ENCODE data around the gene LIMS1. TPM values are rescaled to one million over a fixed set of nuclear protein-coding genes. Genes with fewer than 3 reads are reported as not detected.

LIMS1 gene
- total RNA-seq, 4 donors from 2014 or later: 37.4 to 357 (median 112) TPM

GRCh38 chr2:108560895-108561530 is 26.7 kb downstream of the LIMS1 start:
- no peaks in the 10 kb centered on the region for H3K27me3 ChIP-seq
- no peak for DNase-seq
- H3K4me3 ChIP-seq: no peak overlapping the region
- intact Hi-C loops (cut with DNase I; ENCODE audit: low total_unique reads): no loop called here
- no peaks in the 10 kb centered on the region for H3K36me3 ChIP-seq
- TF ChIP-seq CTCF (IDR thresholded peaks at IDR 0.05): no peak
- no peak for TF ChIP-seq POLR2A (IDR thresholded peaks at IDR 0.05)
- no peaks in the 10 kb centered on the region for H3K4me1 ChIP-seq
- H3K9me3 ChIP-seq: no peaks in the 10 kb centered on the region
- no peak overlapping the region for H3K27ac ChIP-seq

- Histone ChIP-seq H3K27ac (no peak overlapping the region), H3K36me3 (no peaks in the 10 kb centered on the region), H3K4me3 (no peak overlapping the region), H3K4me1 (no peaks in the 10 kb centered on the region), H3K9me3 (no peaks in the 10 kb centered on the region), H3K27me3 (no peaks in the 10 kb centered on the region)
- no peak for TF ChIP-seq CTCF (IDR thresholded peaks at IDR 0.05)
- no peak for TF ChIP-seq POLR2A (IDR thresholded peaks at IDR 0.05)
- DNase-seq: no peak
- intact Hi-C loops (cut with DNase I; ENCODE audit: low total_unique reads): no loop called here
Observed at GRCh38 chr2:108562274-108562673, 28.0 kb downstream of the LIMS1 start.

- Histone ChIP-seq H3K9me3 (no peaks in the 10 kb centered on the region), H3K4me1 (no peaks in the 10 kb centered on the region), H3K36me3 (no peaks in the 10 kb centered on the region), H3K27me3 (no peaks in the 10 kb centered on the region), H3K4me3 (no peak overlapping the region), H3K27ac (no peak overlapping the region)
- no peak for DNase-seq
- intact Hi-C loops (cut with DNase I; ENCODE audit: low total_unique reads): no loop called here
- no peak for TF ChIP-seq POLR2A (IDR thresholded peaks at IDR 0.05)
- TF ChIP-seq CTCF (IDR thresholded peaks at IDR 0.05): no peak
Observed at GRCh38 chr2:108564510-108564909, 30.2 kb downstream of the LIMS1 start.

GRCh38 chr2:108565778-108566375 is 31.6 kb downstream of the LIMS1 start:
- H3K27me3 ChIP-seq: no peaks in the 10 kb centered on the region
- no peaks in the 10 kb centered on the region for H3K9me3 ChIP-seq
- H3K27ac ChIP-seq: no peak overlapping the region
- H3K4me3 ChIP-seq: no peak overlapping the region
- intact Hi-C loops (cut with DNase I; ENCODE audit: low total_unique reads): no loop called here
- DNase-seq: no peak
- no peaks in the 10 kb centered on the region for H3K4me1 ChIP-seq
- no peak for TF ChIP-seq POLR2A (IDR thresholded peaks at IDR 0.05)
- TF ChIP-seq CTCF (IDR thresholded peaks at IDR 0.05): no peak
- H3K36me3 ChIP-seq: no peaks in the 10 kb centered on the region

- no peak overlapping the region for H3K27ac ChIP-seq
- H3K36me3 ChIP-seq: no peaks in the 10 kb centered on the region
- H3K4me3 ChIP-seq: no peak overlapping the region
- no peak for DNase-seq
- H3K27me3 ChIP-seq: no peaks in the 10 kb centered on the region
- no peaks in the 10 kb centered on the region for H3K4me1 ChIP-seq
- intact Hi-C loops (cut with DNase I; ENCODE audit: low total_unique reads): no loop called here
- H3K9me3 ChIP-seq: no peaks in the 10 kb centered on the region
- TF ChIP-seq POLR2A (IDR thresholded peaks at IDR 0.05): no peak
- TF ChIP-seq CTCF (IDR thresholded peaks at IDR 0.05): no peak
Observed at GRCh38 chr2:108570416-108570815, 36.1 kb downstream of the LIMS1 start.
